SH-SY5Y (cell line): Measurements from ENCODE around the gene SLC37A1.

ENCODE experiments used
- GATA2 ChIP-seq: IDR thresholded peaks from 2 replicates; pipeline ENCODE4 v1.6.1; 2011; ENCODE audit warnings: mild to moderate bottlenecking, low read depth, low read length
- GATA3 ChIP-seq: IDR thresholded peaks from 2 replicates; pipeline ENCODE4 v1.6.1; 2011; ENCODE audit warnings: low read depth, mild to moderate bottlenecking, low read length, moderate library complexity

GRCh38 chr21:42492201-42492600 lies 21.5 kb upstream of the SLC37A1 start:
- TF ChIP-seq GATA3 = no peak
- TF ChIP-seq GATA2 = no peak
